Subcutaneous abdominal adipose tissue (tissue), 5 donors: ENCODE data around the gene C1orf21.

Experiments
- H3K27ac ChIP-seq: one replicate; pipeline ENCODE4 v1.7.0; 2013; ENCODE audit warnings: low read depth, mild to moderate bottlenecking, inconsistent platforms, low read length, moderate library complexity
- H3K27me3 ChIP-seq, 5 donors: one replicate each; pipeline ENCODE4 v1.7.0; 2013; ENCODE audit warnings: low read length in 5 of 5, inconsistent platforms in 1 of 5; ENCODE audit not compliant: control insufficient read depth in 5 of 5, insufficient read depth in 4 of 5
- H3K36me3 ChIP-seq, 5 donors: one replicate each; pipeline ENCODE4 v1.7.0; 2013; ENCODE audit warnings: low read length in 5 of 5; ENCODE audit not compliant: control insufficient read depth in 5 of 5, insufficient read depth in 5 of 5
- H3K4me1 ChIP-seq, 5 donors: one replicate each; pipeline ENCODE4 v1.7.0; 2013; ENCODE audit warnings: low read length in 5 of 5, mild to moderate bottlenecking in 3 of 5, moderate library complexity in 1 of 5; ENCODE audit not compliant: control insufficient read depth in 5 of 5, insufficient read depth in 5 of 5
- H3K4me3 ChIP-seq, 5 donors: one replicate each; pipeline ENCODE4 v1.7.0; 2013; ENCODE audit warnings: low read length in 5 of 5, low read depth in 1 of 5
- H3K9ac ChIP-seq, 5 donors: one replicate each; pipeline ENCODE4 v1.7.0; 2013; ENCODE audit warnings: low read length in 5 of 5, mild to moderate bottlenecking in 4 of 5, moderate library complexity in 3 of 5
- H3K9me3 ChIP-seq, 5 donors: one replicate each; pipeline ENCODE4 v1.7.0; 2013; ENCODE audit warnings: low read length in 5 of 5; ENCODE audit not compliant: control insufficient read depth in 5 of 5
- donor health status: healthy.
- donor health status: healthy.
- donor health status: healthy.
- donor health status: healthy.
- donor health status: healthy.

C1orf21 gene

DNA sequence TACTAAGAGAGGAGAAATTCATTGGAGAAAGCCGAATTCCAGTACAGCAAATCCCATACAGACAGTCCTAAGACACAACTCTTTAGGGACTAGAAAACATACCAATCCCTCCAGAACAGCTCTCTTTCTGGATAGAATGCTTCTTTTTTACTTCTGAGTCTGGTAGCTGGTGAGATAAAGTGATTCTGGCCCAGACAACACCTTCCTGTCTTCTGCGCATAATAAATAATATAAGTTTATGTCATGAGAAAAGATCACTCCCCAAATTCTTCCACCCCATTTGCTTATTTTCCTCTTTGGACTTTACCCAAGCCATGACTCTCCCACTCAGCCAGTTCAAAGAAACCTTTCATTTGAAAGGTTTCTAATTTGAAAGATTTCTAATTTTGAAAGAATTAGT, 269.4 kb downstream of the C1orf21 start:
- Histone ChIP-seq H3K9ac (no peak overlapping the region), H3K4me3 (no peak overlapping the region), H3K4me1 (no peaks in the 10 kb centered on the region), H3K27me3 (no peaks in the 10 kb centered on the region), H3K27ac (no peak overlapping the region), H3K9me3 (peaks cover 0 to 5% (median 3%) of the 10 kb centered on the region in 5 donors), H3K36me3 (no peaks in the 10 kb centered on the region)

DNA sequence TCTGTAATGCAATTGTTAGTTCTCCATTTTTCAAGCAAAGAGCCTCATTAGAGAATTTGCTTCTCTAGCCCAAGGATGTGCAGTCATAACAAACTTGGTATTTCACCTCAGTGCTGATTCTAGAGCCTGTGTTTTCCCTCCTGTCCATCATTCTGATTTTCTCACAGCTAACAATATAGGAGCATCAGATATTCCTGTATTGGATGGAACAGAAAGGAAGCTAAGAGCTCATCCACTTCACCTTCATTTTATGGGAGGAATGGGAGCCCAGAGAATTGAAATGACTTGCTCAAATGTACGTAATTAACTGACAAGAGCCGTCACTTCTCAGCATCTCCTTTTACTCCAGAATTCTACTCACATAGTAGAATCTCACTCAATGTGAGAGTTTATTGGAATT, 271.2 kb downstream of the C1orf21 start:
- H3K4me1 ChIP-seq, result no peaks in the 10 kb centered on the region
- H3K27ac ChIP-seq, result no peak overlapping the region
- no peaks in the 10 kb centered on the region for H3K9me3 ChIP-seq
- no peak overlapping the region for H3K4me3 ChIP-seq
- H3K9ac ChIP-seq, result no peak overlapping the region
- H3K27me3 ChIP-seq, result no peaks in the 10 kb centered on the region
- H3K36me3 ChIP-seq, result no peaks in the 10 kb centered on the region

GRCh38 chr1:184660462-184661191, 273.8 kb downstream of the C1orf21 start:
- no peak overlapping the region for H3K9ac ChIP-seq
- H3K36me3 ChIP-seq, result no peaks in the 10 kb centered on the region
- peaks cover 0 to 12% (median 11%) of the 10 kb centered on the region in 5 donors for H3K4me1 ChIP-seq
- no peak overlapping the region for H3K4me3 ChIP-seq
- H3K27me3 ChIP-seq, result peaks cover 0 to 11% (median 4%) of the 10 kb centered on the region in 5 donors
- no peak overlapping the region for H3K27ac ChIP-seq
- H3K9me3 ChIP-seq, result no peaks in the 10 kb centered on the region

- Histone ChIP-seq H3K27ac (no peak overlapping the region), H3K4me3 (no peak overlapping the region)
These were observed 275.0 kb downstream of the C1orf21 start for GRCh38 chr1:184661801-184662200.

GRCh38 chr1:184664042-184664660, 277.3 kb downstream of the C1orf21 start:
- Histone ChIP-seq H3K36me3 (no peaks in the 10 kb centered on the region), H3K9ac (peak overlapping the region in 1 of 5 donors; percentile 55), H3K27ac (no peak overlapping the region), H3K4me3 (peak overlapping the region; percentile 55 to 73 (median 60)), H3K27me3 (peaks cover 0 to 11% (median 4%) of the 10 kb centered on the region in 5 donors), H3K9me3 (no peaks in the 10 kb centered on the region), H3K4me1 (peaks cover 0 to 12% (median 11%) of the 10 kb centered on the region in 5 donors)

More at GRCh38 chr1:184661801-184662200, 275.0 kb downstream of the C1orf21 start:
- H3K4me1 ChIP-seq, result peaks cover 0 to 12% (median 11%) of the 10 kb centered on the region in 5 donors
- peaks cover 0 to 11% (median 4%) of the 10 kb centered on the region in 5 donors for H3K27me3 ChIP-seq
- no peak overlapping the region for H3K9ac ChIP-seq
- no peaks in the 10 kb centered on the region for H3K36me3 ChIP-seq
- no peaks in the 10 kb centered on the region for H3K9me3 ChIP-seq

GRCh38 chr1:184664661-184665060, 277.8 kb downstream of the C1orf21 start:
- Histone ChIP-seq H3K27me3 (peaks cover 0 to 11% (median 4%) of the 10 kb centered on the region in 5 donors), H3K4me1 (peaks cover 0 to 12% (median 11%) of the 10 kb centered on the region in 5 donors), H3K27ac (no peak overlapping the region), H3K9me3 (no peaks in the 10 kb centered on the region), H3K36me3 (no peaks in the 10 kb centered on the region), H3K4me3 (no peak overlapping the region), H3K9ac (no peak overlapping the region)

DNA sequence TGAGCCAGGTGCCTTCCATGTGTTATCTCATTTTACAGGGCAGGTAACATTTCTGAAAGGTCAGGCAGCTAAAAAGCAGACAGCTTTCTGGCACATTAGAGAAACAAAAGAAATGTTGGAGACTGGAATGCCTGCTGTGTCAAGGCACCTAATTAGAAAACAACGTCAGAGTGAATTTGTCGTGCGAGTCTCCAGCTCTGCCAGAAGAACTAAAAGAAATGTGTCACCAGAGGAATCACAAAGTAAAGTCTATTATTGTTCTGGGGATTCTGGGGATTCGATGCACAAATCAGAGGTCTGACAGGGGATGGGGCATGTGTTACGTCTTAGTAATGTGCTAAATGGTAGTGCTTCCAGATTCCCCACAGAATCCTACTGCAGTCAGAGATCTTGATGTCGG, 278.5 kb downstream of the C1orf21 start:
- Histone ChIP-seq H3K9ac (no peak overlapping the region), H3K36me3 (no peaks in the 10 kb centered on the region), H3K9me3 (no peaks in the 10 kb centered on the region), H3K4me3 (no peak overlapping the region), H3K27ac (no peak overlapping the region), H3K27me3 (peaks cover 0 to 11% (median 4%) of the 10 kb centered on the region in 5 donors), H3K4me1 (peaks cover 0 to 12% (median 11%) of the 10 kb centered on the region in 5 donors)

DNA sequence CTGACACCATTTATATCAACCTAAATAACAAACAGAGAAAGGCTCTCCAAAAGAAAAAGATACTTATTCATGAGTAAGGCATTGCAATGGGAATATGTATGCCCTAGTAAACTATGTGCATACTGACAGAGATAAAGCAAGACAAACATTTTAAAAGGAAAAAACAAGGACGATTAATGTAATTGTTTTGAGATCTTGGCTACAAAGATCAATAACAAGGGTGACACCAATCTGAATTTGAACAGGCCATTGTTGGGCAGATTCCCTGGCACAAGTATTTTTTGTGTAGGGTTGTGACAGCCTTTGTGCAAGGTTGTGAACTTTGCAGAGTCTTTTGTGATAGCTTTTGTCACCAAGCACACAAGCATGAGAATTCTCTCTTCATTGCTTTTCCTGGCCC, 282.6 kb downstream of the C1orf21 start:
- Histone ChIP-seq H3K4me3 (no peak overlapping the region), H3K27me3 (peaks cover 0 to 5% (median 2%) of the 10 kb centered on the region in 5 donors), H3K27ac (no peak overlapping the region), H3K4me1 (peaks cover 0 to 3% (median 1%) of the 10 kb centered on the region in 5 donors), H3K36me3 (no peaks in the 10 kb centered on the region), H3K9me3 (no peaks in the 10 kb centered on the region), H3K9ac (no peak overlapping the region)

DNA sequence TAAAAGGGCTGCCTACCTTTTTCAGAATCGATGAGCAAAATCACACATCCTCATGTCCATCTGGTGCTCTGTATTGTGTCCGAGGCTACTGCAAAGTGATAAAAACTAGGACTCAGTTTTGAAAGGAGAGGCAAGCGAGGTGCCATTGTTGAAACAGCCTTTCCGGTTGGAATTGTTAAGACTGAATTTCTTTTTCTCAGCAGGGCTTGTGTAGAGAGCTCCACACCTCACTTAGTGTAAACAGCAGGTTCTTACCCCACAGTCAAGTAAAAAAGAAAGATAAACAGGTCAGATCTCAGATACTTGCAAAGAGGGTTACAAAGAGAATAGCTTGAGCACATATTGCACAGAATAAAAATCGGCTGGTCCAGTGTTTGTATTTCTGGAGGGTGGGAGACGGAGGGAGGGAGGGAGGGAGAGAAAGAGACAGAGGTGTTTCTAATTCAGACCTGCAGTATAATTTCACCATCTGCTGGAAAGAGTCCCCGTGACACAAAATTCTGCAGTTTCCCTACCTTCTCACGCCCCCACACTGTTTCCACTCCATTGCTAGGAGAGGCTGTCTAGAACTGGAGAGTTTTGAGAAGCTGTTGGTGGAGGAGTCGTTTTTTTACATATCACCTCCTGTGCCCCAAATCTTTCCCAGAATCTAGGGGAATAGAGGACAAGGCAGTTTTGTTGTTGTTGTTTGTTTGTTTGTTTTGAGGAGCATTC, 285.3 kb downstream of the C1orf21 start:
- Histone ChIP-seq H3K27me3 (peaks cover 0 to 3% (median 0%) of the 10 kb centered on the region in 5 donors), H3K4me3 (no peak overlapping the region), H3K9ac (no peak overlapping the region), H3K27ac (no peak overlapping the region), H3K9me3 (peaks cover 0 to under 1% (median 0%) of the 10 kb centered on the region in 5 donors), H3K36me3 (no peaks in the 10 kb centered on the region), H3K4me1 (no peaks in the 10 kb centered on the region)

- Histone ChIP-seq H3K36me3 (no peaks in the 10 kb centered on the region), H3K4me1 (no peaks in the 10 kb centered on the region), H3K9me3 (peaks cover 0 to 3% (median 0%) of the 10 kb centered on the region in 5 donors), H3K4me3 (no peak overlapping the region), H3K27me3 (peaks cover 0 to 3% (median 0%) of the 10 kb centered on the region in 5 donors), H3K27ac (no peak overlapping the region), H3K9ac (no peak overlapping the region)
These were observed 286.5 kb downstream of the C1orf21 start for GRCh38 chr1:184673305-184673704.
